Stimulated activated CD8-positive, alpha-beta memory T cell treated with anti-CD3 and anti-CD28 coated beads, Interleukin-4, amount 100 ng/mL, for 4 hours (primary cell): ENCODE results near the gene ARID1B.

Experiments
- DNase-seq, 2 donors: peaks; one replicate each; pipeline ENCODE4 v3.0.0-alpha.2; 2020; ENCODE audit warnings: low read depth in 2 of 2, low spot score in 1 of 2

Gene ARID1B

GRCh38 chr6:157119502-157120027 is 342.4 kb downstream of the ARID1B start:
- no peak for DNase-seq

GRCh38 chr6:157120534-157121232 is 343.5 kb downstream of the ARID1B start:
- no peak for DNase-seq

- no peak for DNase-seq
Measured at GRCh38 chr6:157121897-157122296, 344.7 kb downstream of the ARID1B start.

GRCh38 chr6:157123234-157123633 is 346.1 kb downstream of the ARID1B start:
- no peak for DNase-seq

DNA sequence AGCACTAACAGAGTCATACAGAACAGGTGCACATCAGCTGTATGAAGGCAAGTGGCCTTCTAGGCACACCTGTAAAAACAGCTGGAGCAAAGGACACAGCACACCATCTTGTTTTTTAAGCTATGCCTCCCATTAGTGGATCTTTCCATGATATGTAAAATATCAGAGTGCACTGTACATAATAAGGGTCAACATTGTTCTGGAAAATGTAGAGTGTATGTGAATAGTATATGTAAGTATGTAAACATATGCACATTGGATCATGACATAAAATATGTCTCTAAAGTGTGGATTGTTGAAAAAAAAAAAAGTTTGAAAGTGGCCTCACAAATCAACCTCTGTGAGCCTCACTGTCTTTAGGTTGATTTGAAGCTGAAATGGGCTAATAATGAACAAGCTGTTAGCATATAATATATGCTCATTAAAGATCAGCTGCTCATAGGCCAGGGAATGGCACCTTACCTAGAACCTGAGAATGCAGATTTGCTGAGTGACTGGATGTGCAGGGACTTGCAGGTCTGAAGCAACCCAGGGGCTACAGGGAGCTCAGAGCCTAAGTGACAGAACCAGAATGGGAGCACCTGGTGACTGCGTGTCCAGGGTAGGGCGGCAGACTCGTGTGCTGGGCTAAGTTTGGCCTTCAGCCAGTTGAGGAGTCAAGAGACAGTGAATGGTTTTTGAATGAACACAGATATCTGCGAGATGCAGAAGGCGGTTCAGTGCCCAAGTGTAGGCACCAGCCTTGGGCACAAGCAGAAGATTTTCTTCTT is 347.5 kb downstream of the ARID1B start:
- no peak for DNase-seq

GRCh38 chr6:157125531-157125930 is 348.4 kb downstream of the ARID1B start:
- DNase-seq, result no peak

GRCh38 chr6:157126183-157127098 is 349.3 kb downstream of the ARID1B start:
- no peak for DNase-seq

GRCh38 chr6:157128235-157128775 is 351.1 kb downstream of the ARID1B start:
- DNase-seq, result no peak

DNA sequence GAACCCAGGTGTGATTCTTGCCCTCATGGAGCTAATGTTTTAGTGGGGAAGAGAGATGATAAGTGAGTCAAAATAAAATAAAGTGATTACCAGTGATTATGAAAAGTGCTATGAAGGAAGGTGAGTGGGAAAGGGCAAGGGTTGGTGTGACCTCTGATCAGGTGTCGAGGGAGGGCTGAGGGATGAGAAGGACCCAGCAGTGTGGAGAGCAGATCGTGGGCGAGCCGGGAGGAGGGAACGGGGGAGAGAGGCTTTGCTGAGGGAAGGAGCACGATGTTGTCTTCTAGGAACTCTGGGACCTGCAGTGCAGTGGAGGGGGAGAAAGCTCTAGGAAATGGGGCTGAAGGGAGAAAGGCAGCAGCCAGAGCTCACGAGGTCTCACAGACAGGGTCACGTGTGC is 354.1 kb downstream of the ARID1B start:
- no peak for DNase-seq

DNA sequence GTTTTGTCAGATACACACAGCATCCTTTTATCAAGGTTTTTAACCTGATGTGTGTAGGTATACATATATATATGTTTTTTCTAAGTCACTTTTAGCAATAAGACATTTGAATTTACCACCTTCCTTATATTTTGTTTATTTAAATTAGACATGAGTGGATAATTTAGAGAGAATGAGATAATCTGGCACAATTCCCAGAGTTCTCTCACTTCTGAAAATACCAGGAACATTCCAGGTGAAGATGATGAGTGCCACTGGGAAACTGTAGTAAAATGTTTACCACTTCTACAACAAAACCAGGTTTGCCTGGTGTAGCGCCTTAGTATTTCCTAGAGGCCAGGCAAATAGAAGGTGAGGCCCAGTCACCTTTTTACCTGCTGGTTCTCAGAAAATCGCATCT is 356.7 kb downstream of the ARID1B start:
- DNase-seq, result no peak

GRCh38 chr6:157134402-157135047 is 357.3 kb downstream of the ARID1B start:
- DNase-seq, result no peak

- DNase-seq, result no peak
Measured at GRCh38 chr6:157135691-157136090, 358.5 kb downstream of the ARID1B start.

DNA sequence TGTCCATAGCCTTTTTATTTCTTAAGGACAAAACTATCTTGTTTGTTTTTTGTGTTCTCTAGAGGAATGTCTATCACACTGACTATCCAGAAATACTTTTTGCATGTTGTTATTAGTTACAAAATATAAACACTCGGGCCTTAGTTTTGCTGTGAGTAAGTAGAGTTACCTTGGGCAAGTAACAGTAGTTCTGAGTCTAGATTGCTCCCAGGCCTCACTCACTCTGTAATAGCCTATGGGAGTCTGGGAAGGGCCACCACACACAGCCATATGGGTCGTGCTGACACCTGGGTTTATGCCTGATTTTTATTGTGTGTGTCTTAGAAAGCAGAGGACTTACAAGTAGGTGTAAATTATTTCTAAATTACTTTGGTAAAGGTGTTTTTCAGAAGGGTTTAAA is 360.3 kb downstream of the ARID1B start:
- DNase-seq, result no peak

DNA sequence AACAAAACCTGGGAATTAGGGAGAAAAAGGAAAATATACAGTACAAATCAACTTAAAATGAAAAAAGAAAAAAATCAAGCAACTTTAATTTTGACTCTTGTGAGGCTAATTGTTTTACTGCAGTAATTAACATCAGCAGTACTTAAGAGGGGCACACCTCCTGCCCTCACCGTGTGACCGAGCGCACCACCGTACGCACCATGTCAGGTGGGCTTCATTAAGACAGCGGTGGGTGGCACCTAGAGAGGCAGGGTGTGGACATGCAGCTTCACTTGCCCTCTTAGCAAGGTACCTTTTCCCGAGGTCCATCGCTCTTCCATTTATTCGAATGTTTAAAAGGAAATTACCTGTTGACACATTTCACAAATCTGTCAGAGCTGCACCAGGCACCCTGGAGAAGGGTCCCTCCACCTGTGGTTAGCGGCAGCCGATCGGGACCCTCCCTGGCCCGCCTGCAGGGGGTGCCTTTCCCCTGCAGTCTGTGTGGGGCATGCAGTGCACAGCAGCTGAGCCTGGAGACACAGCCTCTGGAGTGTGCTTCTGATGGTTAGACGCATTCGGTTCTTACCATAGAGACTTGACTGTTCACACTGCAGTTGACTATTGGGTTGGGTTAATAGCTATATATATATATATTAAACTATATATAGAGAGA is 362.0 kb downstream of the ARID1B start:
- DNase-seq, result no peak

- no peak for DNase-seq
Measured at GRCh38 chr6:157143171-157143889, 366.2 kb downstream of the ARID1B start.

- DNase-seq, result no peak
Measured at GRCh38 chr6:157143890-157144798, 367.0 kb downstream of the ARID1B start.

GRCh38 chr6:157144859-157145568 is 367.8 kb downstream of the ARID1B start:
- DNase-seq, result no peak
